ENCODE results near the gene CCNA1. TPM values are rescaled to one million over a fixed set of nuclear protein-coding genes. Genes with fewer than 3 reads are reported as not detected.

Gene CCNA1
- polyA plus RNA-seq, 6 donors from 2014 or later: 0.23 to 1.1 (median 0.47) TPM; not detected in 2

DNA sequence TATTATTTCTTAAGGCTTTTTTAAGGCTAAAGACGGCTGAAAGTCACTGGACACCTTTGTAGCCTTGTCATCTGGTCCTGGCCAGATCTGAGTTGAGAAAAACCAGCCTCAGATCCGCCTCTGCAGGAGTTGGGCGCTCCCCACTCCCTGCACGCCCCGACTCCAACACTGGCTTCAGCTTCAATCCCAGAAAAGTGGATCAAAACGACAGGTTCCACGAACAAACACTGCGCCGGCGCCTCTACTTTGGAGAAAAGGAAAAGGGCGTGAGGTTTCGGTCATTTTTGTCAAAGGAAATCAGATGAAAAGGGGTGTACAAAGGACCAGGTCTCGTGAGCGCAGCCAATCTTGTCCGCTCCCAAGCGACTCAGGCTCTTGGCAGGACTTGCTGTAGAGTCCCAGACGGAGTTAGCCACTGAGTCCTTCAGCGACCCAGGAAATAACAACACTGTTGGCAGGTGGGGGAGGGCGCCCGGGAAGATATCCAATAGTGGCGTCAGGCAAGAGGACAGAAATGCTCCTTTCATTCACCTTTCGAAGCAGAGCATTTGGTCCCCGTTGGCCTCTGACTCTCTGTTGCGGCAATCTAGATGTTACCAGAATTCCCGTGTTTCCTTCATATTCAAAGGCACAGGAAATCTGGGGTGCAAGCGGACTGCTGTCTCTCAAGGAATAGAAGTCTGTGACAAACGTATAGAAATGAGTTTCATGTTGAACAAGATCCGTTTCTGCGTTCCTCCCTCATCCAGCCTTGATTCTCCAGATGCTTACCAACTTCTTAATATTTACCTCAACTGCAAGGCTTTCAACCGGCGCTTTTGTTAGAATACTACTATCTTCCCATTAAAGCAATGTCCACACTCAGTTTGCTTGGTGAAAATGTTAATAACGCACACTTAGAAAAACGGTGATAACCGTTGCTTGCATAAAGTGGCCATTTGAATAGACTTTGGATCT, 1.8 kb upstream of the CCNA1 start:
- H3K27me3 Mint-ChIP-seq: peaks cover 39 to 79% (median 47%) of the 10 kb centered on the region in 3 donors
- peaks cover 2 to 16% (median 7%) of the 10 kb centered on the region in 7 donors for H3K9me3 Mint-ChIP-seq
- no peak overlapping the region for H3K27ac Mint-ChIP-seq
- no peaks in the 10 kb centered on the region for H3K36me3 Mint-ChIP-seq
- ATAC-seq (ENCODE audit: low read depth in 2 of 2) (no peak), DNase-seq (no peak)
- H3K4me3 Mint-ChIP-seq: peak overlapping the region; percentile 33 to 87 (median 65)
- peaks cover 12 to 31% (median 21%) of the 10 kb centered on the region in 3 donors for H3K4me1 Mint-ChIP-seq

DNA sequence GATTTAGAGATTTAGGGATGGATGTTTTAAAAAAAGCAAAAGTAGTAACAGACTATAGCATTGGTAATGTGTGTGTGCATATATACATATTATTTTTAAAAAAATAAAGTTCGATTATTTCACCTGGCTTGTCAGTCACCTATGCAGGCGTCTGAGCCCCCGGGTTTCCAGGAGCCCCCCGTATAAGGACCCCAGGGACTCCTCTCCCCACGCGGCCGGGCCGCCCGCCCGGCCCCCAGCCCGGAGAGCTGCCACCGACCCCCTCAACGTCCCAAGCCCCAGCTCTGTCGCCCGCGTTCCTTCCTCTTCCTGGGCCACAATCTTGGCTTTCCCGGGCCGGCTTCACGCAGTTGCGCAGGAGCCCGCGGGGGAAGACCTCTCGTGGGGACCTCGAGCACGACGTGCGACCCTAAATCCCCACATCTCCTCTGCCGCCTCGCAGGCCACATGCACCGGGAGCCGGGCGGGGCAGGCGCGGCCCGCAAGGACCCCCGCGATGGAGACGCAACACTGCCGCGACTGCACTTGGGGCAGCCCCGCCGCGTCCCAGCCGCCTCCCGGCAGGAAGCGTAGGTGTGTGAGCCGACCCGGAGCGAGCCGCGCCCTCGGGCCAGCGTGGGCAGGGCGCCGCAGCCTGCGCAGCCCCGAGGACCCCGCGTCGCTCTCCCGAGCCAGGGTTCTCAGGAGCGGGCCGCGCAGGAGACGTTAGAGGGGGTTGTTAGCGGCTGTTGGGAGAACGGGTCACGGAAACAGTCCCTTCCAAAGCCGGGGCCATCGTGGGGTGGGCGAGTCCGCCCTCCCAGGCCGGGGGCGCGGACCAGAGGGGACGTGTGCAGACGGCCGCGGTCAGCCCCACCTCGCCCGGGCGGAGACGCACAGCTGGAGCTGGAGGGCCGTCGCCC, 840 bp upstream of the CCNA1 start:
- Mint-ChIP-seq H3K27me3 (peaks cover 34 to 77% (median 40%) of the 10 kb centered on the region in 3 donors), H3K9me3 (peaks cover 0 to 8% (median 2%) of the 10 kb centered on the region in 7 donors), H3K4me3 (peak overlapping the region; percentile 54 to 87 (median 70)), H3K36me3 (no peaks in the 10 kb centered on the region), H3K4me1 (peaks cover 12 to 31% (median 21%) of the 10 kb centered on the region in 3 donors), H3K27ac (no peak overlapping the region)
- ATAC-seq (ENCODE audit: low read depth in 2 of 2) (peak; percentile 61 to 62), DNase-seq (peak; percentile 27)

DNA sequence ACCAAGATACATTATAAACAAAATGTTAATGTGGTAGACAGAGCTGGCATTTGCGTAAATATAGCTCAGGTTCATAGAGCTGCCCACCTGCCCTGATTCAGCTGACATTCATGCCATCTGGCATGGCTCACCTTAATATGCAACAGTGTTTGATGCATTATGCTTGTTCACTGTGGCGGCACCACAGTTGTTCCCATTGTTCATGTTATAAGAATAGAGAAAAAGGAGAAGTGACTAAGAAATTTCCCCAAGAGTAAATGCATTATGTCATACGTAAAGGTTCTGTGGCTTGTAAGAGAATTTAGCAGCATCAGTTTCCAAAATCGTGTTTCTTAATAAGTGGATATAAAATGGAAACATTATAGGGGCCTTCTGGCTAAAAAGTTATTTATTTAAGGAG, 4.5 kb downstream of the CCNA1 start:
- peak; percentile 6 for DNase-seq
- peaks cover 0 to 4% of the 10 kb centered on the region in 2 donors for H3K36me3 Mint-ChIP-seq

DNA sequence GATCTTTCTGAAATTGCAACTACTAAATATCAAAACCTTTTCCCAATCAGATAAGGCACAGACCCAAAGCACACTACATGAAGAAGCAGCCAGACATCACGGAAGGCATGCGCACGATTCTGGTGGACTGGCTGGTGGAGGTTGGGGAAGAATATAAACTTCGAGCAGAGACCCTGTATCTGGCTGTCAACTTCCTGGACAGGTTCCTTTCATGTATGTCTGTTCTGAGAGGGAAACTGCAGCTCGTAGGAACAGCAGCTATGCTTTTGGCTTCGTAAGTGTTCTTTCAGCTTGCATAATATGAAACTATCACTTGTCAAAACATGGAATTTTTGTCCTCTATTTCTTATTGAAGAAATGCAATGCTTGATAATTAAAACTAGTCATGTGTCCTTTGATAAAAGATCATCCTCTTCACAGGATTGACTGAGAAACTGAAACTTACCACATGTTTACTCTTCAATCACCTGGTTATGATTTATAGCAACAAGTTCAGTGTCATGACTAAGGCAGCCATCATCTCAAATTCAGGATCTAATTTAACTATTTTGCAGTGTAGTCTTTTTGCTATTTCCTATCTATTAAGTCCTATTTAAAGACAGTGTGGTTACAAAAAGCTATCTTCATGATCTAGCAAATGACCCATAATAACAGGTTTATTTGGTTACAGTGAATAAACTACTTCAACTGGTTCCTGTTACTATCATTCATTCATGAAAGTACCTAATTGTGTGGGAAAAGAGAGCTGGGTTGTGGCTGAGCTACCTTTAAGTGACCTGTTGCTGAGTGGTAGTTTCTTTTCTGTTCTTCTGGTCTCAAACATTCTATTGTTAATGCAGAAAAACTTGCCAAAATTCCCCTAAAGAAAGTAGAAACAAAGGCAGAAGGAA, 6.5 kb downstream of the CCNA1 start:
- H3K4me3 Mint-ChIP-seq: no peak overlapping the region
- no peak overlapping the region for H3K27ac Mint-ChIP-seq
- DNase-seq: no peak
- ATAC-seq (ENCODE audit: low read depth in 2 of 2): no peak
- no peaks in the 10 kb centered on the region for H3K9me3 Mint-ChIP-seq
- no peaks in the 10 kb centered on the region for H3K4me1 Mint-ChIP-seq
- peaks cover 0 to 4% of the 10 kb centered on the region in 2 donors for H3K36me3 Mint-ChIP-seq
- peaks cover 2 to 23% (median 5%) of the 10 kb centered on the region in 3 donors for H3K27me3 Mint-ChIP-seq

More for the DNA sequence above, 4.5 kb downstream of the CCNA1 start:
- ATAC-seq (ENCODE audit: low read depth in 2 of 2): peak; percentile 53 to 61
- Mint-ChIP-seq H3K27me3 (peaks cover 5 to 38% (median 9%) of the 10 kb centered on the region in 3 donors), H3K4me1 (peaks cover 0 to 14% (median 7%) of the 10 kb centered on the region in 3 donors), H3K4me3 (no peak overlapping the region), H3K9me3 (no peaks in the 10 kb centered on the region), H3K27ac (no peak overlapping the region)

DNA sequence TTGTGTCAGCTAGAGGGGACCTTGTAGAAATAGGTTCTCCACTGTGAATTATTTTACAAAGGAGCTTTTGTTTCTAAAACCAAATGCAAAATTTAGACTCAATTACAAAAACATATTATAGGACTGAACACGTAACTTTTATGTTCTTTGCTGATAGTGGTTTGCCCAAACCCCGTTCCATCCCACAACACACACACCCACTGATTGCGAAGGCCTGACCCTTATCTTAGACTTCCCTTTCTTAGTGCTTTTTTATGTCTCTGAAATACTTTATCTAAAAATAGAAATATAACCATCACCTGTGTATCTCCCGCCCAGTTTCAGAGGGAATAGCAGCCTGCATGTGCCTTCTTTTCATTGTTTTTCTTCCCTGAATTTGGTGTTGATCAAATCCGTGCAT, 13.0 kb downstream of the CCNA1 start:
- Mint-ChIP-seq H3K4me1 (no peaks in the 10 kb centered on the region), H3K4me3 (no peak overlapping the region), H3K27me3 (peaks cover 0 to 1% (median 0%) of the 10 kb centered on the region in 3 donors), H3K27ac (no peak overlapping the region), H3K9me3 (no peaks in the 10 kb centered on the region), H3K36me3 (no peaks in the 10 kb centered on the region)
- ATAC-seq (ENCODE audit: low read depth in 2 of 2): no peak
- no peak for DNase-seq

DNA sequence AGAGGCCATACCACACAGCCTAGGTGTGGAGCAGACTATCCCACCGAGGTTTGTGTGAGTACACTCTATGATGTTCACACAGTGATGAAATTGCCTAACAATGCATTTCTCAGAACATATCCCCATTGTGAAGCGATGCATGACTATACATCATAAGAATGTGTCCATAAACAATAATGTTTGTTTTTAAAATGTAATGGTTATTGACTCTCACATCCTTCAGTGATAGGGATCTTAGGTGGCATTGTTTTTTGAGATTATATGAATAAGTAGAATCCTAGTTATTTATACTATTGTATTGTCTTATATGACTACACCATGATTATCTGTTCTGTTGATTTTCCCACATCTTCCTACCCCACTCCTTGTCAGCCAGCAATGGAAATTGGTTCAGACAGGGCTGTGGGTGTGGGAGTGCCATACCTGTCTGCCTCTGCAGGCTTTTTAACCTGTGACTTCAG, 13.6 kb downstream of the CCNA1 start:
- H3K27me3 Mint-ChIP-seq: peaks cover 0 to 7% (median 4%) of the 10 kb centered on the region in 3 donors
- H3K27ac Mint-ChIP-seq: no peak overlapping the region
- no peaks in the 10 kb centered on the region for H3K9me3 Mint-ChIP-seq
- H3K4me3 Mint-ChIP-seq: no peak overlapping the region
- no peak for ATAC-seq (ENCODE audit: low read depth in 2 of 2)
- H3K36me3 Mint-ChIP-seq: no peaks in the 10 kb centered on the region
- H3K4me1 Mint-ChIP-seq: peaks cover 0 to 4% (median 3%) of the 10 kb centered on the region in 3 donors
- no peak for DNase-seq

DNA sequence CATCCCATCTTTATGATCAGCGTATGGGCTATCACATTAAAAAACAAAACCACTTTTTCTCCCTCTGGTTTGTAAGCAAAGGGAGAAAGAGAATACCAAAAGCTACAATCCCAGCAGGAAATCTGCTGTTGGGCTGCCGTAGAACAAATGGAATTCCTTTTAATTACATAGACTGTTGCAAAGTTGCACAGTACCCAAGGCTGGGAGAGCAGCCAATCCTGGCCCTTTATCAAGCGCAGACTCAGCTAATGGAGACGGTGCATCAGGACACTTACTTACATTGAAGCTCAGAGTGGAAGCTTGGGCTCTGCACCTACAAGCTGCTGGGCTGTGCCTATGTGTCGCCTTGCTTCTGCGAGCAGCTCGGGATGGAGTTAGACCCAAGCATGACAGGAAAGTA, 15.2 kb downstream of the CCNA1 start:
- Mint-ChIP-seq H3K4me1 (peaks cover 0 to 4% (median 3%) of the 10 kb centered on the region in 3 donors), H3K27me3 (peaks cover 0 to 7% (median 4%) of the 10 kb centered on the region in 3 donors), H3K4me3 (no peak overlapping the region), H3K9me3 (no peaks in the 10 kb centered on the region), H3K36me3 (no peaks in the 10 kb centered on the region), H3K27ac (no peak overlapping the region)
- ATAC-seq (ENCODE audit: low read depth in 2 of 2) (no peak), DNase-seq (no peak)

DNA sequence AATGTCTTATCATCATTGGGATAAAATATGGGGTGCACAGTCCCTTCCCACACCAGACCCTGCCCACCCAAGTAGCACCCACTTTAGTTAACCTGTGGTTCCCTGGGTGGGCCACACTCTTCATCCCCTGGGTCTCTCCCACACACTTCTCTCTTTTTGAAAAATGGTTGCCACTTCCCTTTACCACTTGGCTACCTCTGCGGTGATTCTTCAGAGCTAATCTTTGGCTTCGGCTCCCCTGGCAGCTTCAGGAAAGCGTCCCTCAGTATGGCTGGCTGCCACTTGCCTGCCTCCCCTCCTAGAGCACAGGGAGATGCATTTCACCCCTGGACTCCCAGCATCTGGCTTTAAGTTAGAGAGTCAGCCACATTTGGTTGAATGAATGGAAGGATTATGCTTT, 18.2 kb downstream of the CCNA1 start:
- H3K4me3 Mint-ChIP-seq: no peak overlapping the region
- H3K27me3 Mint-ChIP-seq: peaks cover 0 to 7% (median 4%) of the 10 kb centered on the region in 3 donors
- H3K36me3 Mint-ChIP-seq: no peaks in the 10 kb centered on the region
- peak overlapping the region in 1 of 6 donors; percentile 82 for H3K27ac Mint-ChIP-seq
- peaks cover 0 to 4% (median 3%) of the 10 kb centered on the region in 3 donors for H3K4me1 Mint-ChIP-seq
- no peaks in the 10 kb centered on the region for H3K9me3 Mint-ChIP-seq
- DNase-seq: no peak
- ATAC-seq (ENCODE audit: low read depth in 2 of 2): no peak

DNA sequence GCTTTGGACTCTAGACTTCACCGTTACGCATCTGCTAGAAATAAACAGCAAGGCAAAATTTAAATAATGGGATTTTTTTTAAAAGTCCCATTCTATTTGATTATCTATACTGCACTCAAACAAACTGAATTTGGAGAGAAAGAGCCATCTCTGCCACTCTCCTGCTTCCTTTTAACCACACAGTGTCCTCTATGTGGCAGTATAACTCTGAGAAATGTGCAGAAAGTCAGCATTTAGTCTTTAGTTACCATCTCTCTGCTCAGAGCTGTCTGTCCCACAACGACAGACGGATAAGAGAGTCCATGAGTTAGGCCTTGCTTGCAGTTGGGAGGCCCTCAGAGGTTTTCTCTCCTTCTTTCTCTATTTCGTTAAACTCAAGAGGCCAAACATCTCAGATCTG, 21.2 kb downstream of the CCNA1 start:
- DNase-seq (no peak), ATAC-seq (ENCODE audit: low read depth in 2 of 2) (no peak)
- Mint-ChIP-seq H3K27ac (no peak overlapping the region), H3K27me3 (peaks cover 0 to 7% (median 4%) of the 10 kb centered on the region in 3 donors), H3K9me3 (no peaks in the 10 kb centered on the region), H3K4me1 (peaks cover 0 to 4% (median 3%) of the 10 kb centered on the region in 3 donors), H3K4me3 (no peak overlapping the region), H3K36me3 (no peaks in the 10 kb centered on the region)

DNA sequence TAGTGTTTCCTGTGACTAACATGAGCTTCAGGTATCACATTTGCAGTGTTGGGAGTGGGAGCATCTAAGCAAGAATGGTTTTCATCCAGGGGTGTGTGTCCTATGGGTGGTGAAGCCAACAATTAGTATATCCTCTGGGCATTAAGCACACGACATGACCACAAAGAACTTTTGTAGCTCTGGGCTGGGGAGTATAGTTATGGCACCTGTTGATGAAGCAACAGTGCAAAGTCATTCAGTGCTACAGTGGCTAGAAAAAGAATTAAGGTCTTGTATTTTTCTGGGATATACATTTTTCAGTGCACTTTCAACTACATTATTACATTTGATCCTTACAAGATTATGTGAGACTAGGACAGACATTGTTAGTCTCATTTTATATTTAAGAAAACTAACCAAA, 21.8 kb downstream of the CCNA1 start:
- no peak for ATAC-seq (ENCODE audit: low read depth in 2 of 2)
- H3K4me1 Mint-ChIP-seq: peaks cover 0 to 4% (median 3%) of the 10 kb centered on the region in 3 donors
- H3K27ac Mint-ChIP-seq: no peak overlapping the region
- DNase-seq: no peak
- H3K27me3 Mint-ChIP-seq: peaks cover 0 to 7% (median 4%) of the 10 kb centered on the region in 3 donors
- H3K9me3 Mint-ChIP-seq: no peaks in the 10 kb centered on the region
- no peaks in the 10 kb centered on the region for H3K36me3 Mint-ChIP-seq
- no peak overlapping the region for H3K4me3 Mint-ChIP-seq

DNA sequence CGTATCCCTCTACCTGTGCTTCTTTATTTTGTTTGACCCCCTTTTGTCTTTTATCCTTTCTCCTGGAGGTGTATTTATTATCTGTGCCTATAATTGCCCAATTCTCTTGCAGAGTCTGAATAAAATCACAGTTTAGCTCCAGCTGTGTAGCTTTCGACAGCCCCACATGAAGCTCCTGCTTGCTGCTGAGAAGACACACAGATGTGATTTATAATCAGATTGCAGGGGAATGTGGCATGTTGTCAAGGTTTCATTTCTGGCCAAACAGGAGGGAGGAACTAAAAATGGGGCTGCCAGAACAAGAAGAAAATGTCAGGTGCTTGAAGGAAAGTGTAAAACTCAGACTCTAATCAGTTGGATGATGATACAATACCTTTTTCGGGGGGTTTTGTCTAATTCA, 22.7 kb downstream of the CCNA1 start:
- no peak overlapping the region for H3K27ac Mint-ChIP-seq
- no peaks in the 10 kb centered on the region for H3K36me3 Mint-ChIP-seq
- no peak overlapping the region for H3K4me3 Mint-ChIP-seq
- DNase-seq: no peak
- no peak for ATAC-seq (ENCODE audit: low read depth in 2 of 2)
- peaks cover 0 to 7% (median 4%) of the 10 kb centered on the region in 3 donors for H3K27me3 Mint-ChIP-seq
- no peaks in the 10 kb centered on the region for H3K9me3 Mint-ChIP-seq
- H3K4me1 Mint-ChIP-seq: peaks cover 0 to 4% (median 3%) of the 10 kb centered on the region in 3 donors

DNA sequence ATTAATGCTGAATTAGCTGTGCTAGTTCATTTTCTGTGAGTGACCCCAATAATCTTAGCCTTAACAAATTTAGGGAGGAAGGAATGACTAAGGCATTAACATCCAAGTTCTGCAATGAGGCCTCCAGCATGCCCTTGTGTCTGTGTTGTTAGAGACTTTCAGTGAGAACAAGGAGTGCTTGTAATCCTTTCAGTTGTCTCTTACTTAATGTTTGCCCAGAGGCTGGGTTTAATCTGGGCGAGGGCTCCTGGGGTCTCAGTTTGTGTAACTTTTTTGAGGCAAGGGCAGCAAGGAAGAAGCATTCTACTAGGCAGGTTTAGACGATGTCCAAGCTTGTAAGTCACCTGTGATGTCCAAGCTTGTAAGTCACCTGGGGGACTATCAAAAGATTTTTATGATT, 24.3 kb downstream of the CCNA1 start:
- DNase-seq: no peak
- no peak for ATAC-seq (ENCODE audit: low read depth in 2 of 2)
- Mint-ChIP-seq H3K4me1 (no peaks in the 10 kb centered on the region), H3K27ac (no peak overlapping the region), H3K4me3 (no peak overlapping the region), H3K9me3 (no peaks in the 10 kb centered on the region), H3K27me3 (no peaks in the 10 kb centered on the region), H3K36me3 (no peaks in the 10 kb centered on the region)
